Stomach smooth muscle (tissue), 2 donors: ENCODE results near the gene CYP27A1.
"Not testable (repeated sequence)": the region's sequence is repeated elsewhere in the genome, so short reads cannot be mapped to it uniquely, and the experiment has no call there.

Experiments used
- H3K27ac ChIP-seq: one replicate; pipeline ENCODE4 v1.7.0; 2013; ENCODE audit warnings: mild to moderate bottlenecking, low read length, inconsistent platforms
- H3K27me3 ChIP-seq, 2 donors: one replicate each; pipeline ENCODE4 v1.7.0; 2013; ENCODE audit warnings: low read length in 2 of 2; ENCODE audit not compliant: insufficient read depth in 2 of 2, control insufficient read depth in 1 of 2
- H3K36me3 ChIP-seq, 2 donors: one replicate each; pipeline ENCODE4 v1.7.0; 2013; ENCODE audit warnings: low read length in 2 of 2; ENCODE audit not compliant: control insufficient read depth in 2 of 2, insufficient read depth in 2 of 2
- H3K4me1 ChIP-seq: one replicate; pipeline ENCODE4 v1.7.0; 2013; ENCODE audit warnings: low read length; ENCODE audit not compliant: control insufficient read depth, insufficient read depth
- H3K4me3 ChIP-seq, 2 donors: one replicate each; pipeline ENCODE4 v1.7.0; 2013; ENCODE audit warnings: low read length in 2 of 2
- H3K9ac ChIP-seq, 2 donors: one replicate each; pipeline ENCODE4 v1.7.0; 2013; ENCODE audit warnings: low read length in 2 of 2, mild to moderate bottlenecking in 1 of 2
- H3K9me3 ChIP-seq, 2 donors: one replicate each; pipeline ENCODE4 v1.7.0; 2013; ENCODE audit warnings: low read length in 2 of 2; ENCODE audit not compliant: control insufficient read depth in 2 of 2
- donor health status: healthy.
- donor health status: Pancreatic carcinoma.

The CYP27A1 gene

GRCh38 chr2:218746470-218746795 is 35.5 kb upstream of the CYP27A1 start:
- Histone ChIP-seq H3K27me3 (no peaks in the 10 kb centered on the region), H3K4me3 (no peak overlapping the region), H3K9me3 (no peaks in the 10 kb centered on the region), H3K36me3 (peaks cover 17 to 46% of the 10 kb centered on the region in 2 donors), H3K4me1 (peaks cover 4% of the 10 kb centered on the region), H3K27ac (no peak overlapping the region), H3K9ac (no peak overlapping the region)

GRCh38 chr2:218746960-218747359 is 35.0 kb upstream of the CYP27A1 start:
- Histone ChIP-seq H3K27me3 (no peaks in the 10 kb centered on the region), H3K36me3 (peaks cover 17 to 47% of the 10 kb centered on the region in 2 donors), H3K4me3 (no peak overlapping the region), H3K27ac (no peak overlapping the region), H3K4me1 (peaks cover 4% of the 10 kb centered on the region), H3K9me3 (no peaks in the 10 kb centered on the region), H3K9ac (no peak overlapping the region)

GRCh38 chr2:218748741-218749441 is 33.1 kb upstream of the CYP27A1 start:
- no peak overlapping the region for H3K4me3 ChIP-seq
- H3K36me3 ChIP-seq, result peaks cover 33 to 63% of the 10 kb centered on the region in 2 donors
- H3K27ac ChIP-seq, result no peak overlapping the region
- no peaks in the 10 kb centered on the region for H3K9me3 ChIP-seq
- H3K4me1 ChIP-seq, result peaks cover 4% of the 10 kb centered on the region
- H3K9ac ChIP-seq, result no peak overlapping the region
- H3K27me3 ChIP-seq, result no peaks in the 10 kb centered on the region

- Histone ChIP-seq H3K4me3 (no peak overlapping the region), H3K4me1 (peaks cover 4% of the 10 kb centered on the region), H3K9me3 (no peaks in the 10 kb centered on the region), H3K9ac (no peak overlapping the region), H3K36me3 (peaks cover 40 to 45% of the 10 kb centered on the region in 2 donors), H3K27me3 (no peaks in the 10 kb centered on the region), H3K27ac (no peak overlapping the region)
Measured at GRCh38 chr2:218754201-218754600, 27.7 kb upstream of the CYP27A1 start.

GRCh38 chr2:218754781-218755180 is 27.2 kb upstream of the CYP27A1 start:
- Histone ChIP-seq H3K4me3 (no peak overlapping the region), H3K27me3 (no peaks in the 10 kb centered on the region), H3K4me1 (peaks cover 4% of the 10 kb centered on the region), H3K9ac (no peak overlapping the region), H3K36me3 (peaks cover 37 to 42% of the 10 kb centered on the region in 2 donors), H3K9me3 (no peaks in the 10 kb centered on the region), H3K27ac (no peak overlapping the region)

GRCh38 chr2:218755198-218755566 is 26.8 kb upstream of the CYP27A1 start:
- Histone ChIP-seq H3K4me3 (no peak overlapping the region), H3K36me3 (peaks cover 33 to 38% of the 10 kb centered on the region in 2 donors)

GRCh38 chr2:218755567-218756404 is 26.2 kb upstream of the CYP27A1 start:
- Histone ChIP-seq H3K4me1 (peaks cover 3% of the 10 kb centered on the region), H3K36me3 (peaks cover 32 to 33% of the 10 kb centered on the region in 2 donors), H3K9ac (no peak overlapping the region), H3K9me3 (no peaks in the 10 kb centered on the region), H3K4me3 (no peak overlapping the region), H3K27me3 (no peaks in the 10 kb centered on the region), H3K27ac (no peak overlapping the region)

More at GRCh38 chr2:218755198-218755566, 26.8 kb upstream of the CYP27A1 start:
- Histone ChIP-seq H3K27me3 (no peaks in the 10 kb centered on the region), H3K4me1 (peaks cover 3% of the 10 kb centered on the region), H3K9ac (no peak overlapping the region), H3K9me3 (no peaks in the 10 kb centered on the region), H3K27ac (no peak overlapping the region)

- no peak overlapping the region for H3K27ac ChIP-seq
- no peak overlapping the region for H3K9ac ChIP-seq
- peaks cover 3% of the 10 kb centered on the region for H3K4me1 ChIP-seq
Measured at GRCh38 chr2:218756599-218757377, 25.2 kb upstream of the CYP27A1 start.

GRCh38 chr2:218761795-218762194 is 20.2 kb upstream of the CYP27A1 start:
- no peak overlapping the region for H3K4me3 ChIP-seq
- no peaks in the 10 kb centered on the region for H3K9me3 ChIP-seq
- H3K27ac ChIP-seq, result no peak overlapping the region
- no peaks in the 10 kb centered on the region for H3K27me3 ChIP-seq
- H3K9ac ChIP-seq, result no peak overlapping the region
- H3K4me1 ChIP-seq, result peaks cover 3% of the 10 kb centered on the region
- H3K36me3 ChIP-seq, result no peaks in the 10 kb centered on the region

More at GRCh38 chr2:218756599-218757377, 25.2 kb upstream of the CYP27A1 start:
- peaks cover 24 to 33% of the 10 kb centered on the region in 2 donors for H3K36me3 ChIP-seq
- no peaks in the 10 kb centered on the region for H3K9me3 ChIP-seq
- no peaks in the 10 kb centered on the region for H3K27me3 ChIP-seq
- H3K4me3 ChIP-seq, result no peak overlapping the region

- H3K4me3 ChIP-seq, result not testable (repeated sequence)
Measured at GRCh38 chr2:218772759-218773158, 9.2 kb upstream of the CYP27A1 start.

More at GRCh38 chr2:218772759-218773158, 9.2 kb upstream of the CYP27A1 start:
- H3K27me3 ChIP-seq, H3K4me1 ChIP-seq, H3K36me3 ChIP-seq, H3K9ac ChIP-seq, H3K27ac ChIP-seq, H3K9me3 ChIP-seq: not testable (repeated sequence)
